ENCODE results near the gene RBM38.

Gene RBM38

GRCh38 chr20:57407541-57407956 is 16.4 kb downstream of the RBM38 start:
- TF ChIP-seq CTCF (IDR thresholded peaks at IDR 0.05), result no peak
- Histone ChIP-seq H3K9ac (no peak overlapping the region), H3K9me3 (ENCODE audit: control insufficient read depth, low read length) (no peaks in the 10 kb centered on the region), H3K79me2 (no peaks in the 10 kb centered on the region), H3K4me1 (no peaks in the 10 kb centered on the region), H3K4me2 (ENCODE audit: low read length) (no peak overlapping the region), H2AFZ (no peak overlapping the region), H3K36me3 (ENCODE audit: control insufficient read depth, insufficient read depth, low read length) (no peaks in the 10 kb centered on the region), H3K27me3 (ENCODE audit: control insufficient read depth, insufficient read depth, low read length) (no peaks in the 10 kb centered on the region), H3K4me3 (ENCODE audit: low read depth, low read length) (no peak overlapping the region), H3K27ac (no peak overlapping the region)

GRCh38 chr20:57408131-57408530 is 16.9 kb downstream of the RBM38 start:
- Histone ChIP-seq H3K79me2 (no peaks in the 10 kb centered on the region), H3K27me3 (ENCODE audit: control insufficient read depth, insufficient read depth, low read length) (no peaks in the 10 kb centered on the region), H3K36me3 (ENCODE audit: control insufficient read depth, insufficient read depth, low read length) (no peaks in the 10 kb centered on the region), H3K9ac (no peak overlapping the region), H3K9me3 (ENCODE audit: control insufficient read depth, low read length) (no peaks in the 10 kb centered on the region), H2AFZ (no peak overlapping the region), H3K4me3 (ENCODE audit: low read depth, low read length) (no peak overlapping the region), H3K4me2 (ENCODE audit: low read length) (no peak overlapping the region), H3K27ac (no peak overlapping the region), H3K4me1 (no peaks in the 10 kb centered on the region)
- no peak for TF ChIP-seq CTCF (IDR thresholded peaks at IDR 0.05)

- Histone ChIP-seq H2AFZ (no peak overlapping the region), H3K27ac (no peak overlapping the region), H3K79me2 (no peaks in the 10 kb centered on the region), H3K27me3 (ENCODE audit: control insufficient read depth, insufficient read depth, low read length) (no peaks in the 10 kb centered on the region), H3K4me2 (ENCODE audit: low read length) (no peak overlapping the region), H3K4me3 (ENCODE audit: low read depth, low read length) (no peak overlapping the region), H3K36me3 (ENCODE audit: control insufficient read depth, insufficient read depth, low read length) (no peaks in the 10 kb centered on the region), H3K9me3 (ENCODE audit: control insufficient read depth, low read length) (no peaks in the 10 kb centered on the region), H3K4me1 (no peaks in the 10 kb centered on the region), H3K9ac (no peak overlapping the region)
- TF ChIP-seq CTCF (IDR thresholded peaks at IDR 0.05), result no peak
These were observed 17.5 kb downstream of the RBM38 start for GRCh38 chr20:57408536-57409233.

GRCh38 chr20:57409316-57409671 is 18.1 kb downstream of the RBM38 start:
- TF ChIP-seq CTCF (IDR thresholded peaks at IDR 0.05), result no peak
- Histone ChIP-seq H3K36me3 (ENCODE audit: control insufficient read depth, insufficient read depth, low read length) (no peaks in the 10 kb centered on the region), H3K4me1 (no peaks in the 10 kb centered on the region), H3K4me2 (ENCODE audit: low read length) (no peak overlapping the region), H2AFZ (no peak overlapping the region), H3K79me2 (no peaks in the 10 kb centered on the region), H3K27ac (no peak overlapping the region), H3K27me3 (ENCODE audit: control insufficient read depth, insufficient read depth, low read length) (no peaks in the 10 kb centered on the region), H3K4me3 (ENCODE audit: low read depth, low read length) (no peak overlapping the region), H3K9ac (no peak overlapping the region), H3K9me3 (ENCODE audit: control insufficient read depth, low read length) (no peaks in the 10 kb centered on the region)

All from parathyroid adenoma (tissue), 2 donors.